Fibroblast of the aortic adventitia (primary cell): ENCODE measurements around the gene RARA. TPM values are rescaled to one million over a fixed set of nuclear protein-coding genes. Genes with fewer than 3 reads are reported as not detected.

Experiments used
- DNase-seq: peaks from one replicate; pipeline ENCODE4 v3.0.0-alpha.2; 2010; ENCODE audit warnings: low read depth
- H3K4me3 ChIP-seq: 2 replicates; pipeline ENCODE4 v1.5.1; 2011; ENCODE audit warnings: low read depth, mild to moderate bottlenecking, control low read depth, low read length, moderate library complexity
- total RNA-seq: library from RNA; depleted of rRNA; stranded (reverse); fragments of >200 nt; gene quantifications from 2 replicates; pipeline ENCODE4 v1.2.3, GENCODE V29; 2012; ENCODE audit warnings: low replicate concordance
- TF ChIP-seq, protein P1 (sequence below): IDR thresholded peaks from 2 replicates; pipeline ENCODE4 v1.5.1; 2011; ENCODE audit warnings: mild to moderate bottlenecking, low read length, control low read depth, inconsistent platforms; ENCODE audit not compliant: insufficient read depth

RARA gene
- total RNA-seq, 1 donor = 25.2 TPM

DNA sequence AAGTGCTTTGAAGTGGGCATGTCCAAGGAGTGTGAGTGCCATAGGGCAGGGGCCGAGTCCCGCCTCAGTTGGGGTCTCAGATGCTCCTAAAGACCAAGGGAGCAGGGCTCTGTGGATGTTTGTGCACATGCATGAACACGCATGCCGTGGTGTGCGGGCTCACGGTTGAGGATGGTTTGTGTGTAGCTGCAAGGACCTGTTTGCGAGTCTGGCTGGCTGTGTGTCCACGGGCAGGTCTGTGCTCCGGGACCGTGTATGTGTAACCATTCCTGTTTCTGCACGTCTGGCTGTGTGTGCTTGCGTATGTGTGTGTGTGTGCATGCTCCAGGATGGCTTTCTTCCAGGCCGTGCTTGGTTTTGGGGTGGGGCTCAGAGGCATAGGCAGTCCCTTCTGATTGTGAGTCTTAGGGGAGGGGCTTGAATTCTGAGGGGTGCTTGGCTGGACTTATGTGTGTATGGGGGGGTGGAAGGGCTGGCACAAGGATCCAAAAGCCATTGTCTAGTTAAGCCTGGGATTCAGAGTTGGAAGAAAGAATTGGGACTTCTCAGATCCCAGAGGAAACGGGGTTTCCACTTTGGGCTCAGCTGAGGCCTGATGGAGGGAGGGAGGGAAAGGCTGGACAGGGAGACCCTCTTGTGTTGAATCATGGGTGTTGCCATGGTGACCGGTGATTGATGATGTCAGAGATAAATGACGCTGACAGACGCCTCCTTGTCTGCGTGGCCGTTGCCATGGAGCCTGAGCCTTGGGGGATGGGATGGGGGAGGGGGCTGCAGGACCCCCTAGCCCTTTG lies 41.1 kb downstream of the RARA start:
- TF ChIP-seq, protein P1, sequence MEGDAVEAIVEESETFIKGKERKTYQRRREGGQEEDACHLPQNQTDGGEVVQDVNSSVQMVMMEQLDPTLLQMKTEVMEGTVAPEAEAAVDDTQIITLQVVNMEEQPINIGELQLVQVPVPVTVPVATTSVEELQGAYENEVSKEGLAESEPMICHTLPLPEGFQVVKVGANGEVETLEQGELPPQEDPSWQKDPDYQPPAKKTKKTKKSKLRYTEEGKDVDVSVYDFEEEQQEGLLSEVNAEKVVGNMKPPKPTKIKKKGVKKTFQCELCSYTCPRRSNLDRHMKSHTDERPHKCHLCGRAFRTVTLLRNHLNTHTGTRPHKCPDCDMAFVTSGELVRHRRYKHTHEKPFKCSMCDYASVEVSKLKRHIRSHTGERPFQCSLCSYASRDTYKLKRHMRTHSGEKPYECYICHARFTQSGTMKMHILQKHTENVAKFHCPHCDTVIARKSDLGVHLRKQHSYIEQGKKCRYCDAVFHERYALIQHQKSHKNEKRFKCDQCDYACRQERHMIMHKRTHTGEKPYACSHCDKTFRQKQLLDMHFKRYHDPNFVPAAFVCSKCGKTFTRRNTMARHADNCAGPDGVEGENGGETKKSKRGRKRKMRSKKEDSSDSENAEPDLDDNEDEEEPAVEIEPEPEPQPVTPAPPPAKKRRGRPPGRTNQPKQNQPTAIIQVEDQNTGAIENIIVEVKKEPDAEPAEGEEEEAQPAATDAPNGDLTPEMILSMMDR = no peak
- H3K4me3 ChIP-seq = peak overlapping the region; percentile 9
- peak; percentile 82 for DNase-seq

DNA sequence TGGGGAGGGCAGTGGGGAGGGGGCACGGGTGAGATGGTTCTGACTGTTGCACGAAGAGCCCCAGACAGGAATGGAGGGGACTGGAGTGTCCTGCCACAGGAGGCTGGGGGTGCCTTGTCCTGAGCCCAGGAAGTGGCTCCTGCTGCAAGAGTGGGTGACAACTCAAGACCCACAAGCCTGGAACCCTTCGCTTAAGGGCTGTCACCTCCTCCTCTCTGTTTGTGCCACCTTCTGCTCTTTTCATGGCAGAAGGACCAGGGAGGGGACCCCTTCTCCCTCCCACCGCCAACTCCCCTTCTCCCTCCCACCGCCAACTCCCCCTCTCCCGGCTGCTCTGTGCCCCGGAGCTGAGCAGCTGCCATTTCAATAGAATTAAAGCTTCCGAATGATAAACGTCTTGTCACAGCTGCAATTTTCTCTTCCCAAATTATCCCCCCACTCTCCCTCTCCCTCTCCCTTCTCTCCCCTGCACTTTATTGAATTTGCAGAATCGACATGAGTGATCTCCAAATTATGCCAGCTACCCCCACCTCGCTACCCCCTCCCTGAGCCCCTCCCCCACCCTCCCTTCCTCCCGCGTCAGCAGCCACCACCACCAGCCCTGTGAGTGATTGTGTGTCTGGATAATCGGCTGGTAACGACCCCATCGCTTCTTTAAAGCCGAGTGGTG lies 41.8 kb downstream of the RARA start:
- H3K4me3 ChIP-seq = no peak overlapping the region
- no peak for DNase-seq
- TF ChIP-seq, protein P1 = no peak

DNA sequence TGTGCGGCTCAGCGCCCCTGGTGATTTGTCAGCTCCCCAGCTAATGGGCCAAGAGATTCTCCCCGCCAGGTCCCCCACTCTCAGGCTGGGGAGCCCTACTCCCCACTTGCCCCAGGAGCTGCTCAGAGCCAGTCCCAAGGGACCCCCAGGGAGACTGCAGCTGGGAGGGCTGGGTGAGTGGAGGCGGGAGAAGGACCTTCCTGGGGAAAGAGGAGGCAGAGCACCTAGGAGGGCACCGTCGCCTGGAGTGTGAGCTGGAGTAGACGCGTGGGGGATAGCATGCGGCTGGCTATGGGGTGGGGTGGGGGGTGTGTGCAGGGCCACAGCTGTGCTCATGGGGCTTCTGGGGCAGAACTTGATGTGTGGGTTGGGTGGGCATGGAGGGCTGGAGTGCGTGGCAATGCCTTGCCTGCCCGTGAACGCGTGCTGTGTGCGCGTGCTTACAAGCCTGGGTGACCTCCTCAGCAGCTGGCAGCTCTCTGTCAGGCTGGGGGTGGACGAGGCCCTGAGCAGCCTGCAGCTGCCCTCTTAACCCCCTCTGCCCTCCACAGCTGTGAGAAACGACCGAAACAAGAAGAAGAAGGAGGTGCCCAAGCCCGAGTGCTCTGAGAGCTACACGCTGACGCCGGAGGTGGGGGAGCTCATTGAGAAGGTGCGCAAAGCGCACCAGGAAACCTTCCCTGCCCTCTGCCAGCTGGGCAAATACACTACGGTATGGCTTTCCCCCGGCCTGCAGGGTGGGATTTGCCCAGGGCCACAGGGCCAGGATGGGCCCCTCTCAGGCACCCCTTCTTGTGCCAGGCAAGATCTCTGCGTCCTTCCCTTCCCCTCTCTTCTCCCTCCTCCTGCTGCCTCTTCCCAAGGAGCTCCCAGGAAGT lies 42.6 kb downstream of the RARA start:
- TF ChIP-seq, protein P1 = no peak
- no peak overlapping the region for H3K4me3 ChIP-seq
- DNase-seq = no peak

DNA sequence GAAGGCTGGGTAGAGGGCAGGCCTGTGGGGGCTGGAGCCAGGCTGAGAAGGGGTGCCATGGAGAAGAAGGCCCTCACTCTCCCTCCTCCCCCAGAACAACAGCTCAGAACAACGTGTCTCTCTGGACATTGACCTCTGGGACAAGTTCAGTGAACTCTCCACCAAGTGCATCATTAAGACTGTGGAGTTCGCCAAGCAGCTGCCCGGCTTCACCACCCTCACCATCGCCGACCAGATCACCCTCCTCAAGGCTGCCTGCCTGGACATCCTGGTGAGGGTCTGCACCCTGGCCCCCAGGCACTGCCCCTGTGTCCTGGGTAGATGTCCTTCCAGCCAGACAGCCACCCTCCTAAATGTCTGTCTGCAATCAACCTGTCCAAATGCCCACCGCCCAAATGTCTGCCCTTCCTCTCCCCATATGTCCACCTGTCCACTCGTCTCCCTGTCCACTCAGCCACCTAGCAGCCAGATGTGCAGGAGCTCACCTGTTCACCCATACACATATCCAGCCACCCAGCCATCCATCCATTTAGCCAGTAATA lies 43.3 kb downstream of the RARA start:
- H3K4me3 ChIP-seq = no peak overlapping the region
- no peak for DNase-seq
- TF ChIP-seq, protein P1 = no peak

DNA sequence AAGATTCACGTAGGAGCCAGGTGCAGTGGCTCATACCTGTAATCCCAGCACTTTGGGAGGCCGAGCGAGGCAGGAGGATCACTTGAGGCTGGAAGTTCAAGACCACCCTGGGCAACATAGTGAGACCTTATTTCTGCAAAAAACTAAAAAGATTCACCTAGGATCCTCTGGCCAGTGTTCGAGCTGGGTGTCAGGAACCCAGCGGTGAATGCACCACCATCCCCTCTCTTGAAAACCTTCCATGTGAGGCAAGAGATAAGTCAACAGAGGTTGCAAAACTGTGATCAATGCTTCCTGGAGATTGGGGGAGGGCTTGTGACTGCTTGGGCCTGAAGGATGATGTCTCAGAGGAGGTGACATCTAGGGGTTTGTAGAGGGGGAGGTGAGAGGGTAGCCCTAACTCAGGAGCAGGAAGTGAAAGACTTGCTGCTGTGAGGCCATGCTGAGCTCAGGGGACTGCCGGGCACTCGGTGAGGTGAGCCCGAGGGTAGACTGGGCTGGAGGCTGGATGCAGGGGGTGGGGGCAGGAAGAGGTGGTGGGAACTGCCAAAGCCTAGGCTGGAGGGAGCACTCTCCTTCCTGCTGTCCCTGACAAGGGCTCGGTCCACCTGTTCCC lies 43.9 kb downstream of the RARA start:
- no peak overlapping the region for H3K4me3 ChIP-seq
- DNase-seq = no peak
- TF ChIP-seq, protein P1 = no peak
